GM19099 (cell line): ENCODE measurements around the gene RADIL.

Experiments used
- POLR2A ChIP-seq: IDR thresholded peaks from 3 replicates; pipeline ENCODE4 v1.6.1; 2011; ENCODE audit warnings: low read depth; ENCODE audit not compliant: insufficient read length; ENCODE audit errors: extremely low read depth

RADIL gene

DNA sequence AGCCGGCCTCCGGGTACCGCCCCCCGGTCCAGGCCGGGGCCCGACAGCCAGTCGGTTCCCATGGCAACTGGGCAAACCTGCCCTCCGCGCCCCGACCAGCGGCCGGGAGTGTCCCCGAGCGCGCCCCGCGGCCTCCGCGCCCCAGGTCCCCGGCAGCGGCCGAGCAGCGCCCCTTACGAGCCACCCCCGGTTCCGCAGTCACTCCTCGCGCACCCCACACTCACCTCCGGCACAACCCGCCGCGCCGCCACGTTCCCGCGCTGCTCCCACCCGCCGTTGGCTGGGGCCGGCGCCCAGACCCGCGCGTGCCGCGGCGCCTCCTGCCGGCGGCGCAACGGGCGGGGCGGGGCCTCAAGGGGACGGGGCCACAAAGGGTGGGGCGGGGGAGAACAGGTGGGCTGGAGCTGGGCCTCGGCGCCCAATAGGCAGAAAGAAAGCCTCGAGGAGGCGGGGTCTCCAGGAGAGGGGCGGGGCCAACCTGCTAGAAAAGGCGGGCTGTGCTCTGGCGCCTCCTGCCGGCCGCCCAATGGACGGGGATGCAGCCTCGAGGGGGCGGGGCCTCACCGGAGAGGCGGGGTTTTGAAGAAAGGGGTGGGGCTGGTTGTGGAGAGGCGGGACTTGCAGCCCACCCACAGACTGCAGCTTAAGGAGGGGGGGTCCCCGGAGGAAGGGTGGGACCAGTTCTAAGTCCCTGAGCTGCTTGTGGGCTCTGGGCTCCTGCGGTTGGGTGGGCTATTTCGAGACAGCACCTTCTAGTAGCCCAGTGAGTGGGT is at the start of gene RADIL:
Gene RADIL, minus strand, starts transcription at position 345 of the 773 bp plus-strand sequence. CDS start 5,577 bp downstream, outside the sequence.
- TF ChIP-seq POLR2A, result no peak

DNA sequence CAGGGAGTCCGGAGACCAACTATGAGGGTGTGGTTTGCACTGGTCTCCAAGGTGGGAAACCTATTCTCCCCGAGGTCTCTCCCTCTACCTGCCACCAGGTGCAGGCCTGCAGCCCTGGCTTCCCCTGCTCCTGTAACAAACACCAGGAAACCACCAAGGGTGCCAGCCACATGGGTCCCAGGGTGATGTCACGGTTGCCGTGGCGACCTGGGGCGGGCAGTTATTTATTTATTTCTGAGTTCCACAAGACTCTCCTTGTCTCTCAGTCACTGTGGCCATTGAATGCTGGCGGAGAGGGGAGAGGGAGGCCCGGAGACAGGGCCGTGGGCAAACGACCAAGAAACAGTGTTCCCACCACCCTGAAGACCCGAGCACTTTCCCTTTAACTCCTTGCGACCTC is 48.4 kb upstream of the RADIL start:
- no peak for TF ChIP-seq POLR2A

GRCh38 chr7:4929005-4929404 is 45.5 kb upstream of the RADIL start:
- no peak for TF ChIP-seq POLR2A

DNA sequence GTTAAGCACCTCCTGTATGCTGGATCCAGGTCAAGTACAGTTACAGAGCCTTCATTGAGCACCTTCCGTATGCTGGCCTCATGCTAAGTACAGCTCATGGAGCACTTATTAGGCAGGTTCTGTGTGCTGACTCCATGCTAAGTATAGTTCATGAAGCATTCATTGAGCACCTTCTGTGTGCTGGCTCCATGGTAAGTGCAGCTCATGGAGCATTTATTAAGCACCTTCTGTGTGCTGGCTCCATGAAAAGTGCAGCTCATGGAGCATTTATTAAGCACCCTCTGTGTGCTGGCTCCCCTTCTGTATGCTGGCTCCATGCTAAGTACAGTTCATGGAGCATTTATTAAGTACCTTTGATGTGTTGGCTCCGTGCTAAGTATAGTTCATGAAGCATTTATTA is 44.9 kb upstream of the RADIL start:
- TF ChIP-seq POLR2A, result no peak

- TF ChIP-seq POLR2A, result no peak
Observed at GRCh38 chr7:4919969-4920766, 36.7 kb upstream of the RADIL start.

DNA sequence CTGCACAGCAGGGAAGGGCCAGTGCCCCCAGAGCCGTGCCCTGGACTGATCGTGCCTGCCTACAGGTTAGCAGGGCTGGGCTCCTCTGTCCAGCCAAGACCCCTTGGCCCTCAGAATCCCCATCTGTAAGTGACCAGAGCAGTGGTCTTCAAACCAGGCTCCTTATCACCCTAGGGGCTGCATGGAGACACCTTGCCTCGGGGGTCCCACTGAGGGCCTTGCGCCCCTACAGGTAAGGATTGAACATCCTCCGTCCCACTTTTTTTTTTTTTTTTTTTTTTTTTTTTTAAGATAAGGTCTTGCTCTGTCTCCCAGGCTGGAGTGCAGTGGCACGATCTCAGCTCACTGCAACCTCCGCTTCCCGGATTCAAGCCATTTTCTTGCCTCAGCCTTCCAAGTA is 32.6 kb upstream of the RADIL start:
- TF ChIP-seq POLR2A, result no peak

DNA sequence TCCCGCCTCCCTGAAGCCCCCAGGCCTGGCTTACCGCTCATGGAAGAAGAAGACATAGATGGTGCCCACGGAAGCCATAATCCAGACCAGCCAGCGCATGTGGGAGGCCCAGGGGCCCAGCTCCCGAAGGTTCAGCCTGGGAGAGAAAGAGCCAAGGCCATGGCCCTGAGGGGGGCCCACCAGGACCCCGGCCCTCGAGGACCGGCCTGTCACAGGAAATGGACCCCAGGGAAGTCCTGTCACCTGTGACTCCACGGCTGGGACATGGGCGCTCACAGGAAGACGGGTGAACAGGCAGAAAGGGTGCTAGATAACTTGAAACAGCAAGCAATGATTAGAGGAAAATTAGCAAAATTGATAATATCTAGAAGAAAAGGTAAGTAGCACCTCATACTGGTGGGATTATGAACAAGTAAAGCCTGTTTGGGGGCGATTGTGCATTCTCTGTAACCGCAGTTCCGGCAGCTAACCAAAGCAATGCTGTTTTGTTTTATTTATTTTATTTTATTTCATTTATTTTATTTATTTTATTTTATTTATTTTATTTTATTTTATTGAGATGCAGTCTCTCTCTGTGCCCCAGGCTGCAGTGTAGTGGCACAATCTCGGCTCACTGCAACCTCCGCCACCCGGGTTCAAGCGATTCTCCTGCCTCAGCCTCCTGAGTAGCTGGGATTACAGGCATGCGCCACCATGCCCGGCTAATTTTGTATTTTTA is 27.8 kb upstream of the RADIL start:
- TF ChIP-seq POLR2A, result no peak

DNA sequence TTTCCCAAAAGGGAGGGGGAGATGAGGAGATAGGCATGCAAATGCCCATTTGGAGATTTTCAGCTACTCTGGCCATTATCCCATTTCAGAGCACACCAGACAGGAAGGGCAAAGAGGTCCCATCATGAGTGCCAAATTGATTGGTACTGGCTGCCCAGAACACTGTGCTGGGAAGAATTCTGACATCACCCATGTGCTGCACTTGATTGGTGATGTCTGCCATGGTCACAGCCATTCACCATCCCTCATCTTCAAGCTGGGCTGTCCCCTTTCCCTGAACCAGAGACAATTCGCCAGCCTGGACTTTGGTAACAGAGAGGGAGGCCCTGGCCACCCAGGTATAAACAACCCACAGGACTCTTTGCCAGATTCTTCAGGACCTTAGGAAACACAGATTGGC is 23.2 kb upstream of the RADIL start:
- no peak for TF ChIP-seq POLR2A

DNA sequence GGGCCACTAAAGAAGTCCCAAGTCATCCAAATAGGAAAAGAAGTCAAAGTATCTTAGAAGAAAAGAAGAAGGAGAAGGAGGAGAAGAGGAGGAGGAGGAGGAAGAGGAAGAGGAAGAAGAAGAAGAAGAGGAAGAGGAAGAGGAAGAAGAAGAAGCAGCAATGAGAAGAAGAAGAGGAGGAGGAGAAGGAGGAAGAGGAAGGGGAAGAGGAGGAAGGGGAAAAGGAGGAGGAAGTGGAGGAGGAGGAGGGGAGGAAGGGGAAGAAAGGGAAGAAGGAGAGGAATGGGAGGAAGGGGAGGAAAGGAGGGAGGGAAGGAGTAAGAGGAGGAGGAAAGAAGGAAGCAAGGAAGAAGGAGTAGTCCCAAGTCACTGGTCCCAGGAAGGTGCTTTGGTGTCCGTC is 21.7 kb upstream of the RADIL start:
- TF ChIP-seq POLR2A, result no peak

DNA sequence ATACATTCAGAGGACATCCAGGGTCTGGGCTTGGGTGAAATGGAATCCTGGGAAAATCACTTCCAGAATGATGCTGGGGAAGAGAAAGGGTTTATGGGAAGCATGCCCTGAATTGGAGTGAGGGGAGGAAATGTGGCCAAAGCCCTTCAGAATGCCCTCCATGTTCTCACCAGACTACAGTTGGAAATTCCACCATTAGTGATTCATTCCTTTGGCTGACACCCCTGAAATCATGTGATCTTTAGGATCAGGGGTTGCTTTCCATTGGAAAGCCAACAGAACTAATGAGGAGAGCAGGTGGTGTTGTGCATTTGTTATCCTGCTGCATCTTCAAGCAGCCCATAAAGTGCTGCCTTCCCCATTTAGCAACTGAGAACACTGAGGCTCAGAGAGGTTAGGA is 20.8 kb upstream of the RADIL start:
- no peak for TF ChIP-seq POLR2A

DNA sequence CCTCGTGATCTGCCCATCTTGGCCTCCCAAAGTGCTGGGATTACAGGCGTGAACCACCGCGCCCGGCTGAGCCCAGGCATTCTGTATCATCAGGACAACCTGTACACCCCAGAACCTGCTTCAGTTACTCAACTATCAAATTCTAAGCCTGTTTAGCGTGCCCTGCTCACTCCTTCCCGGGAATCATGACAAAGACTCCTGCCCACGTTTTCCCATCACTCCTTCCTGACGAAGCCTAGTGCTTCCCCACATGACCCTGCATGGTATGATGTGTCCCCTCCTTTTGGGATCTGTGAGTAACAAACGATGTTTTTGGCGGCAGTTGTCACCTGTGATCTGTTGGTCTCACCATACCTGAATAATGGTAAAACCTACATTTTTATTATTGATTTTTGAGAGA is 12.2 kb upstream of the RADIL start:
- TF ChIP-seq POLR2A, result no peak

DNA sequence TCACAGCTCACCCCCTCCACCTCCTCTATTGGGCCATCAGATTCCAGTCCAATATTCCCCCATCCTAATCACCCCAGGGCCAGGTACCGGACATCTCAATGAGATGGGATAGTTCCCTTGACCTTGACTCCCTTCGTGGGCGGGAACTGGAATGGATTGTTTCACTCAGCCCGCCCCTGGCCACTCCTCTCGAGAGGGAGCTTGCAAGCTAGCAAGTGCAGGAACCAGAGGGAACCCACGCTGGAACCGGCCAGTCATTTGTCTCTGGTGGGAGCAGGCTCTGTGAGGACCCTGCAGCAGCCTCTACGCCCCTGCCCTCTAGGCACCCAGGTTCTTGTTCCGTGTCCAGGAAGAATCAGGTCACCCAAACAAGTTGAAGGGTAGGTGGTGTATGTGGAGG is 11.0 kb upstream of the RADIL start:
- no peak for TF ChIP-seq POLR2A

- no peak for TF ChIP-seq POLR2A
Observed at GRCh38 chr7:4893929-4894475, 10.5 kb upstream of the RADIL start.

DNA sequence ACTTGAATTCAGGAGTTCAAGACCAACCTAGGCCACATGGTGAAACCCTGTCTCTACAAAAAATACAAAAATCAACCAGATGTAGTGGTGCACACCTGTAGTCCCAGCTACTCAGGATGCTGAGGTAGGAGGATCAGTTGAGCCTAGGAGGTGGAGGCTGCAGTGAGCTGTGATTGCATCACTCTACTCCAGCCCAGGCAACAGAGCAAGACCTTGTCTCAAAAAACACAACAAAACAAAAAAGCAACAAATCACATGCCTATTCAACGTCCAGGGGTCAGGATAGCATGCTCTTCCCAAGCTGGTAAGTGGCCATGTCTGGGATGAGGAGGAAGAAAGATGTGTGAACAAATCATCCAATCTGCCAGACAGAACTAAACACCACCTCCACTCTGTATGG is 6.2 kb upstream of the RADIL start:
- TF ChIP-seq POLR2A, result no peak

GRCh38 chr7:4888161-4888560 is 4.6 kb upstream of the RADIL start:
- no peak for TF ChIP-seq POLR2A
